GM12874 (cell line): Measurements from ENCODE around the gene ZNF610.

Experiments used
- CTCF ChIP-seq: IDR thresholded peaks from 2 replicates; pipeline ENCODE4 v1.5.1; 2011; ENCODE audit warnings: low read depth, mild to moderate bottlenecking, control low read depth, low read length, moderate library complexity; ENCODE audit not compliant: insufficient read depth

Gene ZNF610

GRCh38 chr19:52336117-52336790, at the start of gene ZNF610:
ZNF610 (plus strand) TSS chr19:52336243; CDS start chr19:52349173, 12,930 bp downstream.
- TF ChIP-seq CTCF: no peak

GRCh38 chr19:52286256-52286655, 49.8 kb upstream of the ZNF610 start:
- TF ChIP-seq CTCF: no peak

- TF ChIP-seq CTCF: no peak
These were observed 44.3 kb upstream of the ZNF610 start for GRCh38 chr19:52291781-52292180.

GRCh38 chr19:52296400-52296772, 39.7 kb upstream of the ZNF610 start:
- no peak for TF ChIP-seq CTCF

GRCh38 chr19:52296773-52297600, 39.1 kb upstream of the ZNF610 start, which contains the start of gene ZNF480:
ZNF480 (plus strand) TSS chr19:52297169; CDS start chr19:52300413, 3,244 bp downstream.
- TF ChIP-seq CTCF: no peak

GRCh38 chr19:52297601-52298364, 38.3 kb upstream of the ZNF610 start:
- TF ChIP-seq CTCF: no peak

GRCh38 chr19:52307275-52307674, 28.8 kb upstream of the ZNF610 start:
- TF ChIP-seq CTCF: no peak
